Liver (tissue), 9 donors: ENCODE data around the gene BTBD1. TPM values are rescaled to one million over a fixed set of nuclear protein-coding genes. Genes with fewer than 3 reads are reported as not detected.

Experiments used
- DNase-seq: peaks from one replicate; pipeline ENCODE4 v3.0.0-alpha.2; 2017; ENCODE audit warnings: low spot score
- H3K27ac ChIP-seq, 2 donors: one replicate each; pipeline ENCODE4 v1.7.0; 2013; ENCODE audit warnings: inconsistent platforms in 2 of 2, low read length in 2 of 2, control low read depth in 1 of 2, low read depth in 1 of 2, mild to moderate bottlenecking in 1 of 2
- H3K27me3 ChIP-seq, 4 donors: one replicate each; pipeline versions ENCODE4 v1.6.1 to v1.7.0; 2013; ENCODE audit warnings: low read length in 3 of 4, inconsistent platforms in 1 of 4, mild to moderate bottlenecking in 1 of 4, moderate library complexity in 1 of 4; ENCODE audit not compliant: control insufficient read depth in 4 of 4, insufficient read depth in 4 of 4
- H3K36me3 ChIP-seq, 4 donors: one replicate each; pipeline versions ENCODE4 v1.6.1 to v1.7.0; 2013; ENCODE audit warnings: low read length in 3 of 4, mild to moderate bottlenecking in 3 of 4, low read depth in 1 of 4, moderate library complexity in 1 of 4; ENCODE audit not compliant: control insufficient read depth in 4 of 4, insufficient read depth in 3 of 4
- H3K4me1 ChIP-seq, 4 donors: one replicate each; pipeline versions ENCODE4 v1.6.1 to v1.7.0; 2013; ENCODE audit warnings: low read length in 3 of 4, mild to moderate bottlenecking in 3 of 4, moderate library complexity in 1 of 4; ENCODE audit not compliant: control insufficient read depth in 4 of 4, insufficient read depth in 4 of 4
- H3K4me3 ChIP-seq, 3 donors: one replicate each; pipeline versions ENCODE4 v1.6.1 to v1.7.0; 2013; ENCODE audit warnings: low read length in 3 of 3, control low read depth in 1 of 3, low read depth in 1 of 3, mild to moderate bottlenecking in 1 of 3
- H3K9ac ChIP-seq, 2 donors: one replicate each; pipeline ENCODE4 v1.7.0; 2013; ENCODE audit warnings: low read length in 2 of 2, mild to moderate bottlenecking in 2 of 2, moderate library complexity in 2 of 2, control low read depth in 1 of 2, low read depth in 1 of 2
- H3K9me3 ChIP-seq, 4 donors: one replicate each; pipeline versions ENCODE4 v1.6.1 to v1.7.0; 2013; ENCODE audit warnings: low read length in 3 of 4; ENCODE audit not compliant: control insufficient read depth in 4 of 4
- ATF3 ChIP-seq: IDR thresholded peaks from 2 replicates; pipeline ENCODE4 v1.6.1; 2016; ENCODE audit warnings: antibody characterized with exemption
- CTCF ChIP-seq: fragments of 150-350 bp; IDR thresholded peaks from 2 replicates; pipeline ENCODE4 v1.5.1; 2017; ENCODE audit warnings: improper control_type of control experiment, low read depth, low read length; ENCODE audit not compliant: missing input control
- EGR1 ChIP-seq, 2 donors: IDR thresholded peaks; 2 replicates each; pipeline ENCODE4 v1.6.1; 2016 to 2018; ENCODE audit warnings: antibody characterized with exemption in 2 of 2, low read depth in 2 of 2
- FOXA2 ChIP-seq: IDR thresholded peaks from 2 replicates; pipeline ENCODE4 v1.6.1; 2016; ENCODE audit warnings: antibody characterized with exemption
- GABPA ChIP-seq, 2 donors: IDR thresholded peaks in 1 of 2; conservative IDR thresholded peaks in 1 of 2; 2 replicates each; pipeline ENCODE4 v1.6.1; 2016; ENCODE audit warnings: antibody characterized with exemption in 2 of 2, mild to moderate bottlenecking in 1 of 2, moderate library complexity in 1 of 2
- HNF4A ChIP-seq, 2 donors: conservative IDR thresholded peaks; 2 replicates each; pipeline ENCODE4 v1.6.1; 2016; ENCODE audit warnings: antibody characterized with exemption in 2 of 2, mild to moderate bottlenecking in 2 of 2
- HNF4G ChIP-seq: IDR thresholded peaks from 2 replicates; pipeline ENCODE4 v1.6.1; 2016; ENCODE audit warnings: antibody characterized with exemption
- JUND ChIP-seq, 2 donors: IDR thresholded peaks; 2 replicates each; pipeline ENCODE4 v1.6.1; 2016; ENCODE audit warnings: antibody characterized with exemption in 2 of 2
- RAD21 ChIP-seq, 2 donors: IDR thresholded peaks; 2 replicates each; pipeline ENCODE4 v1.6.1; 2016; ENCODE audit warnings: antibody characterized with exemption in 2 of 2, mild to moderate bottlenecking in 2 of 2
- RXRA ChIP-seq, 2 donors: IDR thresholded peaks; 2 replicates each; pipeline ENCODE4 v1.6.1; 2017 to 2018; ENCODE audit warnings: antibody characterized with exemption in 2 of 2, mild to moderate bottlenecking in 1 of 2
- SP1 ChIP-seq: IDR thresholded peaks from 2 replicates; pipeline ENCODE4 v1.6.1; 2018; ENCODE audit warnings: antibody characterized with exemption, mild to moderate bottlenecking
- TAF1 ChIP-seq: conservative IDR thresholded peaks from 2 replicates; pipeline ENCODE4 v1.6.1; 2016; ENCODE audit warnings: antibody characterized with exemption, mild to moderate bottlenecking
- YY1 ChIP-seq: IDR thresholded peaks from 2 replicates; pipeline ENCODE4 v1.6.1; 2016; ENCODE audit warnings: antibody characterized with exemption, mild to moderate bottlenecking
- ZBTB33 ChIP-seq: IDR thresholded peaks from 2 replicates; pipeline ENCODE4 v1.6.1; 2016; ENCODE audit warnings: antibody characterized with exemption
- WGBS: extraction: QIAGEN DNeasy Blood & Tissue Kit; methylation state at CpG from one replicate; pipeline ENCODE4 v1.1.7; 2013; 5-methylcytosine and 5-hydroxymethylcytosine counted together
- polyA plus RNA-seq, 2 donors: library from polyadenylated mRNA; stranded (reverse) in 1 of 2; unstranded in 1 of 2; fragments of 200-250 nt in 1 of 2; fragments of >200 nt in 1 of 2; fragmentation: Nextera tagmentation in 1 of 2; extraction: Ambion mirVana in 1 of 2; gene quantifications; one replicate each; pipeline versions ENCODE4 v1.2.1 to v1.2.3, GENCODE V29; 2013 to 2015
- total RNA-seq, 2 donors: library from RNA; depleted of rRNA; stranded (reverse); fragments of >200 nt; gene quantifications; one replicate each; pipeline ENCODE4 v1.2.3, GENCODE V29; 2014
- TF ChIP-seq, protein P1 (sequence below): IDR thresholded peaks from 2 replicates; pipeline ENCODE4 v1.6.1; 2016; ENCODE audit warnings: antibody characterized with exemption
- TF ChIP-seq, protein P2 (sequence below): IDR thresholded peaks from 2 replicates; pipeline ENCODE4 v1.6.1; 2016; ENCODE audit warnings: antibody characterized with exemption, mild to moderate bottlenecking
- donor health status: healthy.
- donor health status: healthy.
- donor health status: healthy.
- donor health status: healthy.
- donor health status: healthy.

Gene BTBD1
- total and polyA plus RNA-seq, 4 donors, result 8.6 to 43.9 (median 27.6) TPM

DNA sequence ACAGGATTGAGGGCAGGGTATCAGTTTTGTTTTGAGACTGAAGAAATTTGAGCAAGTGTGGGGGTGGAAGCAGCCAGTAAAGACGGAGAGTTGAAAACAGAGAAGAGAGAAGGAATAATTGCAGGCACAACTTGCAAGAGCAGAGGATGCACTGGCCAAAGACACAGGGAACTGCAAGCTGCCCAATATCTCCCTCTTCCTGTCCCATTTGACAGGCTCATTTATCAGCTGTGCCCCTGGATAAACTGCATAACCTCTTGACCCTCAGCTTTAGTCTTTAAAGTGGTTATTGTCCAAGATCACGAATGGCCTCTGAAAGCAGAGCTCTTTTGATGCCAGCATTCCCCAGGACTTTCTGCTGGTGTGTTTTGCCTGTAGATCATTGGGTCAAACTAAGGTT lies 86.1 kb downstream of the BTBD1 start:
- H3K4me3 ChIP-seq, result no peak overlapping the region
- DNase-seq, result no peak
- no peaks in the 10 kb centered on the region for H3K27me3 ChIP-seq
- no peaks in the 10 kb centered on the region for H3K36me3 ChIP-seq
- WGBS, result 57% methylated on average over 2 of the region's 2 CpGs
- no peak overlapping the region for H3K9ac ChIP-seq
- TF ChIP-seq ATF3 (no peak), ZBTB33 (no peak), TAF1 (no peak), SP1 (no peak), CTCF (no peak), RAD21 (IDR thresholded peaks at IDR 0.05) (no peak), FOXA2 (no peak), YY1 (no peak), RXRA (IDR thresholded peaks at IDR 0.05) (no peak), JUND (IDR thresholded peaks at IDR 0.05) (no peak), HNF4A (conservative IDR thresholded peaks at IDR 0.05) (no peak), GABPA (IDR thresholded peaks at IDR 0.05 in 1 of 2, conservative IDR thresholded peaks at IDR 0.05 in 1 of 2) (no peak), EGR1 (IDR thresholded peaks at IDR 0.05; ENCODE audit: low read depth in 2 of 2) (no peak)
- TF ChIP-seq, protein P1, sequence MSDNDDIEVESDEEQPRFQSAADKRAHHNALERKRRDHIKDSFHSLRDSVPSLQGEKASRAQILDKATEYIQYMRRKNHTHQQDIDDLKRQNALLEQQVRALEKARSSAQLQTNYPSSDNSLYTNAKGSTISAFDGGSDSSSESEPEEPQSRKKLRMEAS, result no peak
- TF ChIP-seq, protein P2, sequence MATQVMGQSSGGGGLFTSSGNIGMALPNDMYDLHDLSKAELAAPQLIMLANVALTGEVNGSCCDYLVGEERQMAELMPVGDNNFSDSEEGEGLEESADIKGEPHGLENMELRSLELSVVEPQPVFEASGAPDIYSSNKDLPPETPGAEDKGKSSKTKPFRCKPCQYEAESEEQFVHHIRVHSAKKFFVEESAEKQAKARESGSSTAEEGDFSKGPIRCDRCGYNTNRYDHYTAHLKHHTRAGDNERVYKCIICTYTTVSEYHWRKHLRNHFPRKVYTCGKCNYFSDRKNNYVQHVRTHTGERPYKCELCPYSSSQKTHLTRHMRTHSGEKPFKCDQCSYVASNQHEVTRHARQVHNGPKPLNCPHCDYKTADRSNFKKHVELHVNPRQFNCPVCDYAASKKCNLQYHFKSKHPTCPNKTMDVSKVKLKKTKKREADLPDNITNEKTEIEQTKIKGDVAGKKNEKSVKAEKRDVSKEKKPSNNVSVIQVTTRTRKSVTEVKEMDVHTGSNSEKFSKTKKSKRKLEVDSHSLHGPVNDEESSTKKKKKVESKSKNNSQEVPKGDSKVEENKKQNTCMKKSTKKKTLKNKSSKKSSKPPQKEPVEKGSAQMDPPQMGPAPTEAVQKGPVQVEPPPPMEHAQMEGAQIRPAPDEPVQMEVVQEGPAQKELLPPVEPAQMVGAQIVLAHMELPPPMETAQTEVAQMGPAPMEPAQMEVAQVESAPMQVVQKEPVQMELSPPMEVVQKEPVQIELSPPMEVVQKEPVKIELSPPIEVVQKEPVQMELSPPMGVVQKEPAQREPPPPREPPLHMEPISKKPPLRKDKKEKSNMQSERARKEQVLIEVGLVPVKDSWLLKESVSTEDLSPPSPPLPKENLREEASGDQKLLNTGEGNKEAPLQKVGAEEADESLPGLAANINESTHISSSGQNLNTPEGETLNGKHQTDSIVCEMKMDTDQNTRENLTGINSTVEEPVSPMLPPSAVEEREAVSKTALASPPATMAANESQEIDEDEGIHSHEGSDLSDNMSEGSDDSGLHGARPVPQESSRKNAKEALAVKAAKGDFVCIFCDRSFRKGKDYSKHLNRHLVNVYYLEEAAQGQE, result no peak
- H3K4me1 ChIP-seq, result peaks cover 2 to 10% (median 8%) of the 10 kb centered on the region in 4 donors
- H3K27ac ChIP-seq, result no peak overlapping the region
- H3K9me3 ChIP-seq, result no peaks in the 10 kb centered on the region

GRCh38 chr15:82979726-82980125 lies 87.3 kb downstream of the BTBD1 start:
- DNase-seq, result no peak
- Histone ChIP-seq H3K4me1 (peaks cover 0 to under 1% (median under 1%) of the 10 kb centered on the region in 4 donors), H3K9ac (no peak overlapping the region), H3K27me3 (no peaks in the 10 kb centered on the region), H3K9me3 (no peaks in the 10 kb centered on the region), H3K27ac (no peak overlapping the region), H3K4me3 (no peak overlapping the region), H3K36me3 (no peaks in the 10 kb centered on the region)
- 100% methylated on average over 1 of the region's 1 CpG for WGBS
- TF ChIP-seq CTCF (no peak), FOXA2 (no peak), HNF4A (conservative IDR thresholded peaks at IDR 0.05) (no peak), ZBTB33 (no peak), HNF4G (no peak), RXRA (IDR thresholded peaks at IDR 0.05) (no peak), GABPA (IDR thresholded peaks at IDR 0.05 in 1 of 2, conservative IDR thresholded peaks at IDR 0.05 in 1 of 2) (no peak), EGR1 (IDR thresholded peaks at IDR 0.05; ENCODE audit: low read depth in 2 of 2) (no peak), ATF3 (no peak), TAF1 (no peak), JUND (IDR thresholded peaks at IDR 0.05) (no peak)
- TF ChIP-seq, protein P1, result no peak
